Smooth muscle cell (in vitro differentiated cells): ENCODE results near the gene ZNF81. TPM values are rescaled to one million over a fixed set of nuclear protein-coding genes. Genes with fewer than 3 reads are reported as not detected.
"Not testable (repeated sequence)": the region's sequence is repeated elsewhere in the genome, so short reads cannot be mapped to it uniquely, and the experiment has no call there.

Experiments used
- DNase-seq: peaks from one replicate; lab custom pipeline; 2025; ENCODE audit not compliant: unreplicated experiment; lab: John Stamatoyannopoulos, UW
- H2AFZ ChIP-seq: fragments of 200-600 bp; sonication (generic); 2 replicates; pipeline ENCODE4 v1.6.0; 2016; ENCODE audit warnings: antibody characterized with exemption, low read depth, mild to moderate bottlenecking
- H3F3A ChIP-seq: fragments of 200-600 bp; sonication (generic); 2 replicates; pipeline ENCODE4 v1.6.0; 2017; ENCODE audit warnings: antibody characterized with exemption, low read depth
- H3K27ac ChIP-seq: fragments of 200-600 bp; sonication (generic); 2 replicates; pipeline ENCODE4 v1.5.1; 2016; ENCODE audit warnings: low read depth, mild to moderate bottlenecking
- H3K27me3 ChIP-seq: fragments of 200-600 bp; sonication (generic); 2 replicates; pipeline ENCODE4 v1.6.1; 2016; ENCODE audit warnings: low read depth, mild to moderate bottlenecking
- H3K36me3 ChIP-seq: fragments of 200-600 bp; sonication (generic); 2 replicates; pipeline ENCODE4 v1.5.1; 2016; ENCODE audit warnings: low read depth
- H3K4me1 ChIP-seq: fragments of 200-600 bp; sonication (generic); 2 replicates; pipeline ENCODE4 v1.5.1; 2016; ENCODE audit warnings: low read depth
- H3K4me2 ChIP-seq: fragments of 200-600 bp; sonication (generic); 2 replicates; pipeline ENCODE4 v1.6.0; 2016; ENCODE audit warnings: mild to moderate bottlenecking
- H3K4me3 ChIP-seq: fragments of 200-600 bp; sonication (generic); 2 replicates; pipeline ENCODE4 v1.5.1; 2016; ENCODE audit warnings: mild to moderate bottlenecking
- H3K79me2 ChIP-seq: fragments of 200-600 bp; sonication (generic); 2 replicates; pipeline ENCODE4 v1.6.0; 2016; ENCODE audit warnings: low read depth, mild to moderate bottlenecking
- H3K9ac ChIP-seq: fragments of 200-600 bp; sonication (generic); 2 replicates; pipeline ENCODE4 v1.6.0; 2016; ENCODE audit warnings: low read depth
- H3K9me3 ChIP-seq: fragments of 200-600 bp; sonication (generic); replicated peaks from 2 replicates; pipeline ENCODE4 v1.5.1; 2016; ENCODE audit warnings: low read depth
- H4K20me1 ChIP-seq: fragments of 200-600 bp; sonication (generic); 2 replicates; pipeline ENCODE4 v1.6.0; 2016; ENCODE audit warnings: low read depth
- WGBS: methylation state at CpG from one replicate; pipeline ENCODE4 v1.1.7; 2016; ENCODE audit warnings: low lambda C conversion rate; 5-methylcytosine and 5-hydroxymethylcytosine counted together
- polyA plus RNA-seq: library from polyadenylated mRNA; unstranded; fragments of >200 nt; fragmentation: Nextera tagmentation; extraction: Ambion mirVana; gene quantifications from 2 replicates; pipeline ENCODE4 v1.2.1, GENCODE V29; 2016
- total RNA-seq: library from RNA; depleted of rRNA; stranded (reverse); fragments of >200 nt; gene quantifications from 2 replicates; pipeline ENCODE4 v1.2.3, GENCODE V29; 2014
- TF ChIP-seq, protein P1 (sequence below): fragments of 200-600 bp; sonication (generic); IDR thresholded peaks from 2 replicates; pipeline ENCODE4 v1.5.1; 2017; ENCODE audit warnings: borderline replicate concordance, mild to moderate bottlenecking, antibody characterized with exemption; ENCODE audit not compliant: insufficient read depth, poor library complexity, severe bottlenecking

ZNF81 gene
- total and polyA plus RNA-seq, 2 experiments from 2014 or later, result 4.6 to 4.8 TPM

DNA sequence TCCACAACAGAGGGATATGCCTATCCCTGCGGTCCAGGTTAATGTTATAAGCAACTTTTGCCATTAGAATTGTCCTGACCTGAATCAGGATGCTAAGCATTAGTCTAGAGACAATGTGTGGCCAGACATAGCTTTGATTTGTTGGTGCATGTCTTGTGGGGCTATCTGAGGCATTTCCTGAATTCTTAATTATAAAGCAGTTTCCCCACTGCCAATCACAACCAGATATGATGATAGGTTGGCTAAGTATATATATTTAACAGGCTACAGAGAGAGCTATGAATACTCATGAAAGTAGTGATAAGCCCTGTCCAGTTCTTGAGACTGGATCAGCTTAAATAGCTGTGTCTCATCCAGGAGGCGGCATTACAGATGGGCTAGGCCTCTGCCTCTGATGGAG, 37.8 kb upstream of the ZNF81 start:
- Histone ChIP-seq H3K9ac (no peak overlapping the region), H3K4me1 (no peaks in the 10 kb centered on the region), H3K4me3 (no peak overlapping the region), H3K27ac (no peak overlapping the region), H2AFZ (no peak overlapping the region), H3K79me2 (no peaks in the 10 kb centered on the region), H3K36me3 (no peaks in the 10 kb centered on the region), H3K9me3 (peaks cover 2% of the 10 kb centered on the region), H3K4me2 (no peak overlapping the region), H3K27me3 (no peaks in the 10 kb centered on the region), H3F3A (no peaks in the 10 kb centered on the region), H4K20me1 (no peaks in the 10 kb centered on the region)
- TF ChIP-seq, protein P1, sequence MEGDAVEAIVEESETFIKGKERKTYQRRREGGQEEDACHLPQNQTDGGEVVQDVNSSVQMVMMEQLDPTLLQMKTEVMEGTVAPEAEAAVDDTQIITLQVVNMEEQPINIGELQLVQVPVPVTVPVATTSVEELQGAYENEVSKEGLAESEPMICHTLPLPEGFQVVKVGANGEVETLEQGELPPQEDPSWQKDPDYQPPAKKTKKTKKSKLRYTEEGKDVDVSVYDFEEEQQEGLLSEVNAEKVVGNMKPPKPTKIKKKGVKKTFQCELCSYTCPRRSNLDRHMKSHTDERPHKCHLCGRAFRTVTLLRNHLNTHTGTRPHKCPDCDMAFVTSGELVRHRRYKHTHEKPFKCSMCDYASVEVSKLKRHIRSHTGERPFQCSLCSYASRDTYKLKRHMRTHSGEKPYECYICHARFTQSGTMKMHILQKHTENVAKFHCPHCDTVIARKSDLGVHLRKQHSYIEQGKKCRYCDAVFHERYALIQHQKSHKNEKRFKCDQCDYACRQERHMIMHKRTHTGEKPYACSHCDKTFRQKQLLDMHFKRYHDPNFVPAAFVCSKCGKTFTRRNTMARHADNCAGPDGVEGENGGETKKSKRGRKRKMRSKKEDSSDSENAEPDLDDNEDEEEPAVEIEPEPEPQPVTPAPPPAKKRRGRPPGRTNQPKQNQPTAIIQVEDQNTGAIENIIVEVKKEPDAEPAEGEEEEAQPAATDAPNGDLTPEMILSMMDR, result no peak
- 62% methylated on average over 2 of the region's 2 CpGs for WGBS
- DNase-seq, result no peak

DNA sequence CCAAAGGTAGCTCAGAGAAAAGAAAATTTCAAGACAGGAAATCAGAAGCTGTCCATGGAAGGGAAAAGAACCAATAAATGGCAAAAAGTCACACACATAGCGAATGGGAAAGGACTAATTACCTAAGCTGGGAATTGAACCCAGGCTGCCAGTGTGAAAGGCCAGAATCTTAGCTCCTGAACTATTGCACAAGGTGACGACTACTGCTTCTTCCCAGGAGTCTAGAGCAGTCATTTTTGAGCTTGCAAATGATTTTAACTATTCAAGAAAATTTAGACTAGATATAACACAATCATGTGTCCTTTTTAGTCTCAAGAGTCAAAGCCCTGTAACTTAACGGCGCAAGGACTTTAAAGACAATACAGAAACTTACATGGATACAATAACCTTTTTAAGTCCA, 34.1 kb upstream of the ZNF81 start:
- DNase-seq, result no peak
- H4K20me1 ChIP-seq, result no peaks in the 10 kb centered on the region
- 74% methylated on average over 4 of the region's 4 CpGs for WGBS
- H3K9ac ChIP-seq, result no peak overlapping the region
- no peak overlapping the region for H2AFZ ChIP-seq
- no peaks in the 10 kb centered on the region for H3K4me1 ChIP-seq
- H3K79me2 ChIP-seq, result no peaks in the 10 kb centered on the region
- peaks cover 2% of the 10 kb centered on the region for H3K9me3 ChIP-seq
- no peak overlapping the region for H3K27ac ChIP-seq
- H3K36me3 ChIP-seq, result no peaks in the 10 kb centered on the region
- H3K27me3 ChIP-seq, result no peaks in the 10 kb centered on the region
- H3K4me2 ChIP-seq, result no peak overlapping the region
- H3F3A ChIP-seq, result no peaks in the 10 kb centered on the region
- no peak overlapping the region for H3K4me3 ChIP-seq
- TF ChIP-seq, protein P1, result no peak

DNA sequence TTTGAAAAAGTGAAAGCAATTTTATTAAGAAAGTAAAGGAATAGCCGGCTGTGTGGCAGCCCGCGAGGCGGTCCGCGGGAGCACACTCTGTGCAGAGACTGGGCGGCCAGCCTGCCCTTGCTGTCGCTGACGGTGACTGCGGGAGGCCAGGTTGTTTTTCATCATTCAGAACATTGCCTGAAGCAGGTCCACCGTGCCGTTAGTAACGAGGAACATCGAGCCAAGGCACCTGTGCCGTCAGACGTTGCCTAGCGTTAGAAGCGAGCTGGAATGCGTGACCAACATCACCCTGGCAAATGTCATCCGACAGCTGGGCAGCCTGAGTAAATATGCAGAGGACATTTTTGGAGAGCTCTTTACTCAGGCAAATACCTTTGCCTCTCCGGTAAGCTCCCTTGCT, 33.6 kb upstream of the ZNF81 start:
- not testable (repeated sequence) for H3K4me2 ChIP-seq, H3K4me1 ChIP-seq, H3K27me3 ChIP-seq, H3K27ac ChIP-seq, H3K36me3 ChIP-seq, H3K9ac ChIP-seq, DNase-seq, H3F3A ChIP-seq, H3K9me3 ChIP-seq, H4K20me1 ChIP-seq, H3K4me3 ChIP-seq, H2AFZ ChIP-seq, H3K79me2 ChIP-seq
- WGBS, result 90% methylated on average over 21 of the region's 21 CpGs

DNA sequence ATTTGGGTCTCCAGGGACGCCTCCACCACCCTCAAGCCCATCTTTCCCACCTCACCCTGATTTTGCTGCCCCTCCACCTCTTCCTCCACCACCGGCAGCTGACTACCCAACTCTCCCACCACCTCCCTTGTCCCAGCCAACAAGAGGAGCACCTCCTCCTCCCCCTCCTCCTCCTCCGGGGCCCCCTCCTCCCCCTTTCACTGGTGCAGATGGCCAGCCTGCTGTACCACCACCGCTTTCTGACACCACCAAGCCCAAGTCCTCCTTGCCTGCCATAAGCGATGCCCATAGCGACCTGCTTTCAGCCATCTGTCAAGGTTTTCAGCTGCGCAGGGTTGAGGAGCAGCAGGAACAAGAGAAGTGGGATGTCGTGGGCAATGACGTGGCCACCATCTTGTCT, 32.4 kb upstream of the ZNF81 start:
- DNase-seq, result no peak
- H3K4me3 ChIP-seq, result no peak overlapping the region
- no peaks in the 10 kb centered on the region for H3K36me3 ChIP-seq
- H4K20me1 ChIP-seq, result no peaks in the 10 kb centered on the region
- no peak overlapping the region for H3K9ac ChIP-seq
- TF ChIP-seq, protein P1, result no peak
- no peak overlapping the region for H3K27ac ChIP-seq
- peaks cover 2% of the 10 kb centered on the region for H3K9me3 ChIP-seq
- H2AFZ ChIP-seq, result no peak overlapping the region
- H3F3A ChIP-seq, result no peaks in the 10 kb centered on the region
- H3K4me1 ChIP-seq, result no peaks in the 10 kb centered on the region
- H3K4me2 ChIP-seq, result no peak overlapping the region
- no peaks in the 10 kb centered on the region for H3K27me3 ChIP-seq
- 84% methylated on average over 7 of the region's 9 CpGs for WGBS
- no peaks in the 10 kb centered on the region for H3K79me2 ChIP-seq

DNA sequence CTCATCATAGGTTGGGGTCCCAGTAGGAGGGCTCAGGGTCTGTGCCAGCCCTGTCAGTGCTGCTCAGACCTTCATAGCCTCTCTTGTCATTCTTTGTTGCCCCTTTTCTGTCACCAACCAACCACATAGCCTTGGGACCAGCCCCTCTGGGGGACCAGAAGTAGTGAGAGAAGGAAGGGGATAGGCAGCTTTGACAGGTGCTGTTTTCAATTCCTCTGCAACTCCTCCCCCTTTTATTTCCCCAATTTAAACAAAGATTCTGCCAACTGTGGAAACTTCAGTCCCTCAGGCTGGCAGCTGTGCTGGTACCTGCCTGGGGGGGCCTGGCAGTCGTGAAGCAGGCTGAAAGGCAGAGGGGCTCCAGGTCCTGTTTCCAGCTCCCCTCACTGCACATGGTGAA, 30.9 kb upstream of the ZNF81 start:
- DNase-seq, H2AFZ ChIP-seq, H3K79me2 ChIP-seq, H3K9ac ChIP-seq, H3K36me3 ChIP-seq, H3F3A ChIP-seq, H3K27ac ChIP-seq, H3K4me1 ChIP-seq, H3K27me3 ChIP-seq, H3K4me3 ChIP-seq, H3K4me2 ChIP-seq, H3K9me3 ChIP-seq, H4K20me1 ChIP-seq: not testable (repeated sequence)
- WGBS, result 50% methylated on average over 1 of the region's 1 CpG

DNA sequence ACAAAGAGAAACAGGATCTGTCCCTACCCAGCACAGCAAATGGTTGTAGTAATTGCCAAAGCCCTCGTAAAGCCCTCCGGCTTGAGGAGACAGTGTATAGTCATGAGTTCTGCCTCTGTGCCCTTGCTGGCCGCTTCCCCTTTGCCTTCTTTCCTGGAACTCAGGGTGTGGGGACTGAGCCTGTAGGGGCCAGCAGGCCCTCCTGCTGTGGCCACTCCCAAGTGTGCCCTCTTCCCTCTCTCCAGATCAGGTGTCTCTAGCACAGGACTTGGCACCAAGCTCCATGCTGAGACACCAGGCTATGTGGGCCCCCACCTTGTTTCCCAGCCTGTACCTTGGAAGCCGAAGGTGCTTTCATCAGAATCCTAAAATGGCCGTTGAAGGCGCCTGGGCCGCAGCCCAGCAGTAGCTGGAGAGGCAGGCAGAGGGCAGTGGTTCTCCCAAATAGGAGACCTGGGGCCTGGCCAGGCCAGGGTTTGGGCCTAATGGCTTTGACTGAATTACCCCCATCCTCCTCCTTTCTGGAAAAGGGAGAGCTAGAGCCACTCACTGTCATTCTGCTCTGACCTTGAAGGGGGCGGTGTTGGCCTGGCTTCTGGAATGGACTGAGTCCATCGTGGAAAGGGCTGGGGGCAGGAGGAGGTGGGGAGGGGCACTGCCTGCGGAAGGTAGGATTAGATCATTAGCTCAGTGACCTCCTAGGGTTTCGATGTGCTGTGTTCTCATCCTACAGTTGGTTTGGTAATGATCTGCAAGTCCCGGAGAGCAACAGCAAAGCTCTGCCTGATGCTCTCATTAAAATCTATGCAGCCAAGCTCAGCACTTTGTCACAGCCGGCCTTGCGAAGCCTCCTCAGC, 30.1 kb upstream of the ZNF81 start:
- not testable (repeated sequence) for H3K9me3 ChIP-seq, H4K20me1 ChIP-seq, H2AFZ ChIP-seq, H3K36me3 ChIP-seq, H3F3A ChIP-seq, H3K27ac ChIP-seq, H3K9ac ChIP-seq, H3K4me1 ChIP-seq, H3K4me3 ChIP-seq, DNase-seq, H3K4me2 ChIP-seq, H3K79me2 ChIP-seq, H3K27me3 ChIP-seq
- 66% methylated on average over 11 of the region's 14 CpGs for WGBS
